Ishikawa (cell line): ENCODE results near the gene TM7SF3.

Experiments used
- CEBPB ChIP-seq: IDR thresholded peaks from 2 replicates; pipeline ENCODE4 v1.6.1; 2012
- CREB1 ChIP-seq: IDR thresholded peaks from 2 replicates; pipeline ENCODE4 v1.6.1; 2012; ENCODE audit warnings: low read depth
- EP300 ChIP-seq: IDR thresholded peaks from 2 replicates; pipeline ENCODE4 v1.6.1; 2012; ENCODE audit warnings: borderline replicate concordance
- MAX ChIP-seq: IDR thresholded peaks from 2 replicates; pipeline ENCODE4 v1.6.1; 2012
- RAD21 ChIP-seq: IDR thresholded peaks from 2 replicates; pipeline ENCODE4 v1.6.1; 2012; ENCODE audit warnings: low read depth
- TAF1 ChIP-seq: IDR thresholded peaks from 2 replicates; pipeline ENCODE4 v1.6.1; 2012; ENCODE audit warnings: low read depth, mild to moderate bottlenecking
- TCF12 ChIP-seq: IDR thresholded peaks from 2 replicates; pipeline ENCODE4 v1.6.1; 2012; ENCODE audit warnings: low read depth
- TEAD4 ChIP-seq: IDR thresholded peaks from 2 replicates; pipeline ENCODE4 v1.6.1; 2012
- USF1 ChIP-seq: IDR thresholded peaks from 2 replicates; pipeline ENCODE4 v1.6.1; 2012
- YY1 ChIP-seq: IDR thresholded peaks from 2 replicates; pipeline ENCODE4 v1.6.1; 2012; ENCODE audit warnings: low read depth

- TF ChIP-seq EP300 (no peak), YY1 (no peak), CEBPB (no peak), RAD21 (no peak), TEAD4 (no peak), MAX (no peak), USF1 (no peak), TCF12 (no peak), TAF1 (no peak), CREB1 (no peak)
Measured at GRCh38 chr12:27001663-27002062, 12.5 kb downstream of the TM7SF3 start.
